Activated CD8-positive, alpha-beta memory T cell treated with anti-CD3 and anti-CD28 coated beads for 1 hour (primary cell): ENCODE results near the gene USP34.

Experiments
- DNase-seq, 2 donors: peaks; one replicate each; pipeline ENCODE4 v3.0.0-alpha.2; 2020; ENCODE audit warnings: low read depth in 1 of 2; ENCODE audit errors: extremely low read depth in 1 of 2

USP34 gene

GRCh38 chr2:61377046-61377445 is 93.8 kb downstream of the USP34 start:
- no peak for DNase-seq

GRCh38 chr2:61376211-61376610 is 94.7 kb downstream of the USP34 start:
- no peak for DNase-seq

GRCh38 chr2:61371027-61371426 is 99.9 kb downstream of the USP34 start:
- no peak for DNase-seq

DNA sequence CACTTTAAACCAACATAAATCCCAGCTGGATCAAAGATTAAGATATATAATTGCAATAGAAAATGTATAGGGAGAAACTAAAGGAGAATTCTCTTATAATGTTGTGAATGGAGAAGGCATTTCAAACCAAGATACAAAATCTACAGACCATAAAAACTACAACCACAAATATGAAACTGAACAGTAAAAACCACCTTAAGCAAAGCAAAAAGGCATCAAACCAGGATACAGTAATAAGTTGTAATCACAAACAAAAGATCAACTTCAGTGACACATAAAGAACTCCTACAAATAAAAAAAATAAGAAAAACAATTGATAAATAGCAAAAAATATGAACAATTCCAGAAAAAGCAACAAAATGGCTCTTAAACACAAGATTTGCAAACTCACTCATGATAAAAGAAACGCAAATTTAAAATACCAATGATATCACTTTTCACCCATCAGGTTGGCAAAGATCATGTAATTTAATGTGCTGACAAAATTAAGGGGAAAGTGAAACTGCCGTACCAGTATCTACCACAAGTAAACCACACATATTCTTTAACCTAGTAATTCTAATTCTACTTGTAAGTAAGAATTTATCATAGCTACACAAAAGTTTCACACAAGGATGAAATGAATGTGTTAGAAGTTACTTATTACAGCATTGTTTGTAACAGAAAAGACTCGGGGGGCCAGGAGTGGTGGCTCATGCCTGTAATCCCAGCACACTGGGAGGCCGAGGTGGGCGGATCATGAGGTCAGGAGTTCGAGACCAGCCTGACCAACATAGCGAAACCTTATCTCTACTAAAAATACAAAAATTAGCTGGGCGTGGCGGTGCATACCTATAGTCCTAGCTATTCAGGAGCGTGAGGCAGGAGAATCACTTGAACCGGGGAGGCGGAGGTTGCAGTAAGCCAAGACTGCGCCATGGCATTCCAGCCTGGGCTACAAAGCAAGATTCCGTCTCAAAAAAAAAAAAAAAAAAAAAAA is 101.9 kb downstream of the USP34 start:
- no peak for DNase-seq

DNA sequence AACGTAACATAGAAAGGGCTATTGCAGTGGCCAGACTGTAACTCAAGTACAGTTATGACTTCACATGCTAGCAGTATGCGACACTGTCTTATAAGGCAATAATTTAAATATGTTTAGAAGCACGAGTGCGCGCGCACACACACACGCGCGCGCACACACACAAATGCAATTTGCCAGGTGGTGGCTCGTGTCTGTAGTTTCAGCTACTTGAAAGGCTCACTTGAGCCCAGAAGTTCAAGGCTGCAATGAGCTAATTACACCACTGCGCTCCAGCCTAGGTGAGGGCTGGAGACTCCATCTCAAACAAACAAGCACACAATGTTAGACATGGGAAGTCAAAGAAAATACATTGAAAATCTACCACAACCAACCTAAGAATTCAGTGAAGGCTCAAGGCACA is 103.7 kb downstream of the USP34 start:
- DNase-seq = no peak

DNA sequence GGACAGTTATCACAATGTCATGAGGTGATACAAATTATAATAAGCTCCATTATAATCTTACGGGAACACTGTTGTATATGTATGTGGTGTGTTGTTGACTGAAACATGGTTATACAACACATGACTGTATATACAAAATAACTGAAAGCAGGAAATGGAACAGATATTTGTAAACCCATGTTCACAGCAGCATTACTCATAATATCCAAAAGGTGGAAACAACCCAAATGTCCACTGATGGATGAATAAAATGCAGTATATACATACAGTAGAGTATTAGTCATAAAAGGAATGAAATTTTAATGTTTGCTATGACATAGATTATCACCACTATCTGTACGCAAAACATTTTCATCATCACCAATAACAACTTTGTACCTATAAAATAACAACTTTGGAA is 107.3 kb downstream of the USP34 start:
- DNase-seq = no peak

DNA sequence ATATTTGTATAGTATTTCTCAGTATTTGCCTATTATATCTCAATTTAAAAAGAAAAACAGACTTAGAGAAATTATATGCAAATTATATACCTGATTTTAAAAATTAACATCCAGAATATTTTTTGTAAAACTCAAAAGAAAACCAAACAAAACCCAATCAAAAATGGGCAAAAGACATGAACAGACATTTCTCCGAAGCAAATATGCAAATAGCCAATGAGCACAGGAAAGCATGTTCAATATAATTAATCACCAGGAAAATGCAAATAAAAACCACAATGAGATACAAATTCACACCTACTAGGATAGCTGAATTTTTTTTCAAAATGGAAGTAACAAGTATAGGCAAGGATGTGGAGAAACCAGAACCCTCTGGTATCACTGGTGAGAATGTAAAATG is 108.0 kb downstream of the USP34 start:
- no peak for DNase-seq

DNA sequence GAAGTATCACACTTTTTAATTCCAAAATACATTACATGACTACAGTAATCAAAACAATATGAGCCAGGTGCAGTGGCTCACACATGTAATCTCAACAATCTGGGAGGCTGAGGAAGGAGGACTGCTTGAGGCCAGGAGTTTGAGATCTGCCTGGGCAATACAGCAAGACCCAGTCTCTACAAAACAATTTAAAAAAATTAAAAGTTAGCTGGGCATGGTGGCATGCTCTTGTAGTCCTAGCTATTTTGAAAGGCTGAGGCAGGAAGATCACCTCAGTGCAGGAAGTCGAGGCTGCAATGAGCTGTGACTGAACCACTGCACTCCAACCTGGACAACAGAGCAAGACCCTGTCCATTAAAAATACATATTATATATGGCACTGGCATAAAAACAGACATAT is 109.8 kb downstream of the USP34 start:
- no peak for DNase-seq

DNA sequence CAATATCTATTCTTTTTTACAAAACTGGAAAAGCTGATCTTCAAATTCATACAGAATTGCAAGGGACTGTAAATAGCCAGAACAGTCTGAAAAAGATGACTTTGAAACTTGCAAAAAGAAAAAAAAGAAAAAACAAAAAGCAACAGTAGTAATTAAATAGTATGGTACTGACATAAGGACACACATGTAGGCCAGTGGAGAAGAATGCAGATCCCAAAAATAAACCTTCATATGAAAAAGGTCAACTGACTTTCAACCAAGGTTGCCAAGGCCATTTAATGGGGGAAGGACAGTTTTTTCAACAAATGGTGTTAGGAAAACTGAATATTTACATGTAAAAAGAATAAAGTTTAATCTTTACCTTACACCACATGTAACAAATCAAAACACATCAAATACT is 111.8 kb downstream of the USP34 start:
- no peak for DNase-seq

- DNase-seq = no peak
Observed at GRCh38 chr2:61357681-61358080, 113.2 kb downstream of the USP34 start.

- no peak for DNase-seq
Observed at GRCh38 chr2:61356958-61357350, 113.9 kb downstream of the USP34 start.

GRCh38 chr2:61356261-61356957 is 114.5 kb downstream of the USP34 start:
- no peak for DNase-seq

GRCh38 chr2:61354543-61355197 is 116.2 kb downstream of the USP34 start:
- DNase-seq = no peak

- no peak for DNase-seq
Observed at GRCh38 chr2:61353909-61354308, 117.0 kb downstream of the USP34 start.

DNA sequence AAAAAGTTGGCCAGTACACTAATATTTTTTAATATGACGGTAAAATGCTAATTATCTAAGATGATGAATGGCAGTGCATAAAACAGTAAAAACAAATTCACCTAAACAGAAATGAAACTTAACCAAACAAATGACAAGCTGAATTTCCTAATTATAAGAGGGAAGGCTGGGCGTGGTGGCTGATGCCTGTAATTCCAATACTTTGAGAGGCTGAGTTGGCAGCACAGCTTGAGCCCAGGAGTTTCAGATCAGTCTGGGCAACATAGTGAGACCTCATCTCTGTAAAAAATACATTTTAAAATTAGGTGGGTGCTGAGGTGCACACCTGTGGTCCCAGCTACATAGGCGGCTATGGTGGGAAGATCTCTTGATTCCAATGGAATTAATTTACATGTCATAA is 120.1 kb downstream of the USP34 start:
- no peak for DNase-seq

- DNase-seq = no peak
Observed at GRCh38 chr2:61343141-61343540, 127.7 kb downstream of the USP34 start.

DNA sequence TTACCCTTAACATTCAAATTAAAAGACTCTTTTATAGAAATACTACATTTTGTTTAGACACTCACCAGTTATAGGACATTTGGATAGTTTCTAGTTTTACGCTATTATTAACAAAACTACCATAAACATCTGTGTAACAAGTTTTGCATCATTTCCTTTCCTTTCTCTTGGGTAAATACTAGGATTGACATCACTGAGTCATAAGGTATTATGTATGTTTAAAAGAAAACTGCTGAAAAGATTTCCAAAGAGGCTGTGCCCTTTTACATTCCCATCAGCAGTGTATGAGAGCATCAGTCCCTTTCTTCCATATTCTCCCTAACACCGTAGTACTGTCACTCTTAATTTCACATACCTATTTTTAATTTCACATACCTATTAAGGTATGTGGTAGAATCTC is 130.6 kb downstream of the USP34 start:
- DNase-seq = no peak

GRCh38 chr2:61338447-61338846 is 132.4 kb downstream of the USP34 start:
- no peak for DNase-seq

GRCh38 chr2:61335187-61335586 is 135.7 kb downstream of the USP34 start:
- no peak for DNase-seq

DNA sequence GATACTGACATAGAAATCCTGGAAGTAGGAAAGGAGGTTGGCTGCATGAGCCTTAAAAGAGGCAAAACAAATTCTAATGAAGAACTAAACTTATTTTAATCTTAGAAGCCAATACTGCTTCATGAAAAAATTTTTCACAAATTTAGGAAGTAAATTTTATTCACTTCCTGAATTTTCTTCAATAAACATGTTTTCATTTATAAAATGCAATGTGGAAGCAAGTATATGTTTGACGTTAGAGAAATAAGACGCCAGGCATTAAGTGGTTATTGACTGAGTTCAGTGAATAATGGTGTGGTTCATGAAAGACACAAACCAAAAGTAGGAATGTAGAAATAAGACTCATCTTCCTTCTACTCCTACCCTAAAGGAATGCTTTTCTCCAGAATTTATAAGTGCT is 136.4 kb downstream of the USP34 start:
- DNase-seq = no peak

DNA sequence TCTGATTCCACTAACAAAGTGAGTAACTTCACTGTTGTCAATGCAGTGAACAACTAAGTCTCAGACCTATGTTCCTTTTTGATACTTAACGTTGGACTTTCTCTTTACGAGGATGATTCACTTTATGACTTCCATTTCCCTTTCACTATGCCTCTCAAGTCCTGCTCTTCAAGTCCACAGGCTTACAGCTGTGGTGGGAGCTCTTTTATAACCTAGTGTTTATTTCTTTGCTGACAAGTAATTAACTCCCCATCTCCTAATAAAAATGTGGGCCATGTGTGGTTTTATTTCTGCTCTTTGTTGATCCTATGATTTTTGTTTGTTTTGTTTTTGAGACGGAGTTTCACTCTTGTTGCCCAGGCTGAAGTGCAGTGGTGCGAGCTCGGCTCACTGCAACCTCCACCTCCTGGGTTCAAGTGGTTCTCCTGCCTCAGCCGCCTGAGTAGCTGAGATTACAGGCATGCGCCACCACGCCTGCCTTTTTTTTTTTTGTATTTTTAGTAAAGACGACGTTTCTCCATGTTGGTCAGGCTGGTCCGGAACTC is 142.1 kb downstream of the USP34 start:
- no peak for DNase-seq
